ENCODE data around the gene CASKIN2.

GRCh38 chr17:75481194-75482068 is 33.9 kb downstream of the CASKIN2 start:
- TF ChIP-seq CEBPB (IDR thresholded peaks at IDR 0.05; ENCODE audit: low read depth, low read length) = no peak
- no peak for TF ChIP-seq CHD1 (IDR thresholded peaks at IDR 0.05; ENCODE audit: low read depth, low read length)
- no peak for TF ChIP-seq RFX5 (IDR thresholded peaks at IDR 0.05; ENCODE audit: low read depth, low read length)
- no peak for TF ChIP-seq MAZ (IDR thresholded peaks at IDR 0.05; ENCODE audit: borderline replicate concordance, low read depth, low read length)
- no peak for TF ChIP-seq CTCF (conservative IDR thresholded peaks at IDR 0.05; ENCODE audit: low read depth, low read length)
- no peak for TF ChIP-seq RAD21 (IDR thresholded peaks at IDR 0.05; ENCODE audit: low read length)
- TF ChIP-seq SMC3 (IDR thresholded peaks at IDR 0.05; ENCODE audit: low read depth, low read length) = no peak

Measured in IMR-90 (cell line).